Endothelial cell (in vitro differentiated cells): ENCODE data around the gene TET1. TPM values are rescaled to one million over a fixed set of nuclear protein-coding genes. Genes with fewer than 3 reads are reported as not detected.
"Not testable (repeated sequence)": the region's sequence is repeated elsewhere in the genome, so short reads cannot be mapped to it uniquely, and the experiment has no call there.

Source experiments
- DNase-seq: peaks from one replicate; pipeline ENCODE4 v3.0.0; 2021; ENCODE audit warnings: low spot score
- H3K27ac Mint-ChIP-seq: one replicate; pipeline ENCODE4 v1.8.0; 2021; ENCODE audit warnings: mixed read lengths, inconsistent platforms; ENCODE audit not compliant: unreplicated experiment
- H3K27me3 Mint-ChIP-seq: one replicate; pipeline ENCODE4 v1.8.0; 2021; ENCODE audit warnings: mild to moderate bottlenecking, moderate library complexity, mixed read lengths, inconsistent platforms; ENCODE audit not compliant: unreplicated experiment
- H3K36me3 Mint-ChIP-seq: one replicate; pipeline ENCODE4 v1.8.0; 2021; ENCODE audit warnings: mild to moderate bottlenecking, low read depth, mixed read lengths, inconsistent platforms; ENCODE audit not compliant: unreplicated experiment
- H3K4me1 Mint-ChIP-seq: one replicate; pipeline ENCODE4 v1.8.0; 2021; ENCODE audit warnings: mild to moderate bottlenecking, mixed read lengths, inconsistent platforms; ENCODE audit not compliant: unreplicated experiment
- H3K4me3 Mint-ChIP-seq: one replicate; pipeline ENCODE4 v1.8.0; 2021; ENCODE audit warnings: mild to moderate bottlenecking, mixed read lengths, inconsistent platforms; ENCODE audit not compliant: unreplicated experiment
- H3K9me3 Mint-ChIP-seq: one replicate; pipeline ENCODE4 v1.8.0; 2021; ENCODE audit warnings: mixed read lengths, inconsistent platforms; ENCODE audit not compliant: unreplicated experiment
- total RNA-seq: library from RNA; stranded (reverse); fragmentation: NEBNext Ultra II Directional; extraction: Animal tissue kit (Norgen Biotek cat#: 25700); gene quantifications from one replicate; pipeline ENCODE4 v1.2.1, GENCODE V29; 2021; ENCODE audit not compliant: unreplicated experiment
- TF ChIP-seq, protein P1 (sequence below): fragments of 200-600 bp; sonication (generic); IDR thresholded peaks from one replicate; pipeline ENCODE4 v1.5.0; 2021; ENCODE audit warnings: antibody characterized with exemption; ENCODE audit not compliant: unreplicated experiment

The TET1 gene
- total RNA-seq, 1 donor from 2014 or later, result 20.3 TPM

GRCh38 chr10:68606918-68607317 lies 46.8 kb downstream of the TET1 start:
- no peaks in the 10 kb centered on the region for H3K4me1 Mint-ChIP-seq
- H3K27me3 Mint-ChIP-seq, result peaks cover 1% of the 10 kb centered on the region
- no peak overlapping the region for H3K4me3 Mint-ChIP-seq
- no peak for DNase-seq
- TF ChIP-seq, protein P1, sequence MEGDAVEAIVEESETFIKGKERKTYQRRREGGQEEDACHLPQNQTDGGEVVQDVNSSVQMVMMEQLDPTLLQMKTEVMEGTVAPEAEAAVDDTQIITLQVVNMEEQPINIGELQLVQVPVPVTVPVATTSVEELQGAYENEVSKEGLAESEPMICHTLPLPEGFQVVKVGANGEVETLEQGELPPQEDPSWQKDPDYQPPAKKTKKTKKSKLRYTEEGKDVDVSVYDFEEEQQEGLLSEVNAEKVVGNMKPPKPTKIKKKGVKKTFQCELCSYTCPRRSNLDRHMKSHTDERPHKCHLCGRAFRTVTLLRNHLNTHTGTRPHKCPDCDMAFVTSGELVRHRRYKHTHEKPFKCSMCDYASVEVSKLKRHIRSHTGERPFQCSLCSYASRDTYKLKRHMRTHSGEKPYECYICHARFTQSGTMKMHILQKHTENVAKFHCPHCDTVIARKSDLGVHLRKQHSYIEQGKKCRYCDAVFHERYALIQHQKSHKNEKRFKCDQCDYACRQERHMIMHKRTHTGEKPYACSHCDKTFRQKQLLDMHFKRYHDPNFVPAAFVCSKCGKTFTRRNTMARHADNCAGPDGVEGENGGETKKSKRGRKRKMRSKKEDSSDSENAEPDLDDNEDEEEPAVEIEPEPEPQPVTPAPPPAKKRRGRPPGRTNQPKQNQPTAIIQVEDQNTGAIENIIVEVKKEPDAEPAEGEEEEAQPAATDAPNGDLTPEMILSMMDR, result no peak
- H3K9me3 Mint-ChIP-seq, result no peaks in the 10 kb centered on the region
- H3K27ac Mint-ChIP-seq, result no peak overlapping the region
- peaks cover 13% of the 10 kb centered on the region for H3K36me3 Mint-ChIP-seq

DNA sequence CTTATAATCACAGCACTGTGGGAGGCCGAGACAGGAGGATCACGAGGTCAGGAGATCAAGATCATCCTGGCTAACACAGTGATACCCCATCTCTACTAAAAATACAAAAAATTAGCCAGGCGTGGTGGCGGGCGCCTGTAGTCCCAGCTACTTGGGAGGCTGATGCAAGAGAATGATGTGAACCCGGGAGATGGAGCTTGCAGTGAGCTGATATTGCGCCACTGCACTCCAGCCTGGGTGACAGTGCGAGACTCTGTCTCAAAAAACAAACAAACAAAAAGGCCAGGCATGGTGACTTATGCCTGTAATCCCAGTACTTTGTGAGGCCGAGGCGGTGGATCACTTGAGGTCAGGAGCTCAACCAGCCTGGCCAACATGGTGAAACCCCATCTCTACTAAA lies 49.9 kb downstream of the TET1 start:
- H3K27ac Mint-ChIP-seq, DNase-seq, H3K36me3 Mint-ChIP-seq, H3K27me3 Mint-ChIP-seq, H3K4me1 Mint-ChIP-seq, H3K9me3 Mint-ChIP-seq, H3K4me3 Mint-ChIP-seq: not testable (repeated sequence)

DNA sequence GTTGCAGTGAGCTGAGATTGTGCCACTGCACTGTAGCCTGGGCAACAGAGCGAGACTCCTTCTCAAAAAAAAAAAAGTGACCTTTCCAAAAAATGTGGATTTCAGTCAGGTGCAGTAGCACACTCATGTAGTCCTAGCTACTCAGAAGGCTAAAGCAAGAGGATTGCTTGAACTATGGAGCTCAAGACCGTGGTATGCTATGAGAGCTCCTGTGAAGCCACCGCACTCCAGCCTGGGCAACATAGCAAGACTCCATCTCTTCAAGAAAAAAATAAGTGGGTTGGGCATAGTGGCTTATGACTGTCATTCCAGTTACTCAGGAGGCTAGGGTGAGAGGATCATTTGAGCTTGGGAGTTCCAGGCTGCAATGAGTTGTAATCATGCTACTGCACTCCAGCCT lies 51.1 kb downstream of the TET1 start:
- H3K36me3 Mint-ChIP-seq, result peaks cover 3% of the 10 kb centered on the region
- TF ChIP-seq, protein P1, result no peak
- no peak overlapping the region for H3K27ac Mint-ChIP-seq

DNA sequence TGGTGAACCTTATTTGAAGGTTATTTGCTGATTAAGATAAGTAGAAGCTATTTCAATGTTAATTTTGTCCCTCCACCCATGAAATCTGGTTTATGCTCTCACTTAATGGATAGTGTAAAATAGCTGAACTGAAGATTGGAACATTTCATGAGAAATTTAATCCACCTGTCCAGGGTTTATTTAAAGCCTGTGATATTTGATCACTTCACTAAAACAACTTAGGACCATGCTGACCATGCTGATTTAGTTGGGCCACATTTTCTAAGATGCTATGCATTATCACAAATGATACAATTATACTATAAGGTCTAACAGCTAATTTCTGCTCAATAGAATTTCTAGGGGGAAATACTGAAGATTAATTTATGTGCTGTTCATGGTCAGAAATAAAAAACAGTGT lies 53.8 kb downstream of the TET1 start:
- DNase-seq, H3K4me1 Mint-ChIP-seq, H3K36me3 Mint-ChIP-seq, H3K4me3 Mint-ChIP-seq, H3K9me3 Mint-ChIP-seq, H3K27ac Mint-ChIP-seq, H3K27me3 Mint-ChIP-seq: not testable (repeated sequence)

More for the DNA sequence above, 51.1 kb downstream of the TET1 start:
- no peaks in the 10 kb centered on the region for H3K4me1 Mint-ChIP-seq
- no peak for DNase-seq
- no peaks in the 10 kb centered on the region for H3K9me3 Mint-ChIP-seq
- no peak overlapping the region for H3K4me3 Mint-ChIP-seq
- no peaks in the 10 kb centered on the region for H3K27me3 Mint-ChIP-seq

- not testable (repeated sequence) for DNase-seq, H3K27me3 Mint-ChIP-seq, H3K4me1 Mint-ChIP-seq, H3K27ac Mint-ChIP-seq, H3K9me3 Mint-ChIP-seq, H3K36me3 Mint-ChIP-seq, H3K4me3 Mint-ChIP-seq
Measured at GRCh38 chr10:68617691-68618090, 57.6 kb downstream of the TET1 start.

GRCh38 chr10:68618234-68618633 lies 58.1 kb downstream of the TET1 start:
- no peak for DNase-seq
- no peaks in the 10 kb centered on the region for H3K9me3 Mint-ChIP-seq
- peak overlapping the region; percentile 67 for H3K27ac Mint-ChIP-seq
- peaks cover 3% of the 10 kb centered on the region for H3K36me3 Mint-ChIP-seq
- no peaks in the 10 kb centered on the region for H3K27me3 Mint-ChIP-seq
- H3K4me1 Mint-ChIP-seq, result peaks cover 10% of the 10 kb centered on the region
- no peak overlapping the region for H3K4me3 Mint-ChIP-seq
- TF ChIP-seq, protein P1, result no peak

DNA sequence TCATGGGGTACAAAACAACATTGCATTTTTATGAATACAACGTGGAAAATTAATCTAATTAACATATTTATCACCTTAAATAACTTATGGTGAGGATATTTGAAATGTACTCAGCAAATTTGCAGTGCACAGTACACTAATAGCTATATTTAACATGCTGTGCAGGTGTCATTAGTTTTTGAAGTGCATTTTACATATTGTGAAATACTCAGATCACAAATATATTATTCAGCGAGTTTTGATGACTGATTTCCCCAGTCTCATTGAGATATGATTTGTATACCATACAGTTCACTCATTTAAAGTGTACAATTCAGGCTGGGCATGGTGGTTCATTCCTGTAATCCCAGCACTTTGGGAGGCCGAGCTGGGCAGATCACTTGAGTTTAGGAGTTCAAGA lies 59.5 kb downstream of the TET1 start:
- H3K4me3 Mint-ChIP-seq, result no peak overlapping the region
- TF ChIP-seq, protein P1, result no peak
- no peaks in the 10 kb centered on the region for H3K9me3 Mint-ChIP-seq
- DNase-seq, result no peak
- peaks cover 10% of the 10 kb centered on the region for H3K4me1 Mint-ChIP-seq
- no peak overlapping the region for H3K27ac Mint-ChIP-seq
- no peaks in the 10 kb centered on the region for H3K27me3 Mint-ChIP-seq
- no peaks in the 10 kb centered on the region for H3K36me3 Mint-ChIP-seq
